ENCODE data around the gene PLA2G2C. TPM values are rescaled to one million over a fixed set of nuclear protein-coding genes. Genes with fewer than 3 reads are reported as not detected.

Gene PLA2G2C
- total RNA-seq, 2 experiments from 2014 or later, result 0.29 to 0.59 TPM

DNA sequence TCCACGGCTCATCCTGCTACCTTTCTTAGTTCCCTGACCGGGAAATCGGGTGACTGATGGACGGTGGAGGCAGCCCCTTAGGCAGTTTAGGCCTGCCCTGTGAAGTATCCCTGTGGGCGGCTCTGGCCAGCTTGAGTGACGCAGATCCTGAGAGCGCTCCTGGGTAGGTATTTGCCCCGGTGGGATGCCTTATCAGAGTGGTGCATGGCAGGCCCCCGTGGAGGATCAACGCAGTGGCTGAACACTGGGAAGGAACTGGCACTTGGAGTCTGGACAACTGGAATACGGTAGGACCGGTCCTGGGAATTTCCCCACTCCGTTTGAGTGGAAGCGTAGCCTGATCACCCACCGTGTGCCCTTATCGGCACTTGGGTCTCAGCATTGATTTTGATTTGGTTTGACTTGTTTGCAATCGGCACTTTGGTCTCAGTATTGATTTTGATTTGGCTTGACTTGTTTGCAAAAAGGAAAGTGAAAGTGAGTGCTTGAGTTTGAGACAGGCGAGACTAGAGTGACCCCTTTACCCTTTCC lies 32.0 kb downstream of the PLA2G2C start:
- POLR2A ChIA-PET, result no interaction called here
- CTCF ChIA-PET, result interaction anchor here (3.2 to 6.0 kb wide), 2 partner anchors 8 to 40 kb away, joined by 19 to 46 read pairs; no protein-coding TSS in a partner anchor
- intact Hi-C loops (cut with micrococcal nuclease), result loop anchor here (5.0 kb wide), 2 partner anchors 52 to 237 kb away; no protein-coding TSS in a partner anchor
- no peak for DNase-seq
- peaks cover 5% of the 10 kb centered on the region for H3K9me3 Mint-ChIP-seq
- no peaks in the 10 kb centered on the region for H3K36me3 Mint-ChIP-seq (ENCODE audit: low read depth)
- peaks cover 1% of the 10 kb centered on the region for H3K27me3 Mint-ChIP-seq
- no peak overlapping the region for H3K4me3 Mint-ChIP-seq
- TF ChIP-seq, protein P1, sequence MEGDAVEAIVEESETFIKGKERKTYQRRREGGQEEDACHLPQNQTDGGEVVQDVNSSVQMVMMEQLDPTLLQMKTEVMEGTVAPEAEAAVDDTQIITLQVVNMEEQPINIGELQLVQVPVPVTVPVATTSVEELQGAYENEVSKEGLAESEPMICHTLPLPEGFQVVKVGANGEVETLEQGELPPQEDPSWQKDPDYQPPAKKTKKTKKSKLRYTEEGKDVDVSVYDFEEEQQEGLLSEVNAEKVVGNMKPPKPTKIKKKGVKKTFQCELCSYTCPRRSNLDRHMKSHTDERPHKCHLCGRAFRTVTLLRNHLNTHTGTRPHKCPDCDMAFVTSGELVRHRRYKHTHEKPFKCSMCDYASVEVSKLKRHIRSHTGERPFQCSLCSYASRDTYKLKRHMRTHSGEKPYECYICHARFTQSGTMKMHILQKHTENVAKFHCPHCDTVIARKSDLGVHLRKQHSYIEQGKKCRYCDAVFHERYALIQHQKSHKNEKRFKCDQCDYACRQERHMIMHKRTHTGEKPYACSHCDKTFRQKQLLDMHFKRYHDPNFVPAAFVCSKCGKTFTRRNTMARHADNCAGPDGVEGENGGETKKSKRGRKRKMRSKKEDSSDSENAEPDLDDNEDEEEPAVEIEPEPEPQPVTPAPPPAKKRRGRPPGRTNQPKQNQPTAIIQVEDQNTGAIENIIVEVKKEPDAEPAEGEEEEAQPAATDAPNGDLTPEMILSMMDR (IDR thresholded peaks at IDR 0.05), result no peak
- H3K4me1 Mint-ChIP-seq (ENCODE audit: low read depth), result peaks cover 10% of the 10 kb centered on the region
- H3K27ac Mint-ChIP-seq, result peak overlapping the region; percentile 22
- no peak for ATAC-seq

DNA sequence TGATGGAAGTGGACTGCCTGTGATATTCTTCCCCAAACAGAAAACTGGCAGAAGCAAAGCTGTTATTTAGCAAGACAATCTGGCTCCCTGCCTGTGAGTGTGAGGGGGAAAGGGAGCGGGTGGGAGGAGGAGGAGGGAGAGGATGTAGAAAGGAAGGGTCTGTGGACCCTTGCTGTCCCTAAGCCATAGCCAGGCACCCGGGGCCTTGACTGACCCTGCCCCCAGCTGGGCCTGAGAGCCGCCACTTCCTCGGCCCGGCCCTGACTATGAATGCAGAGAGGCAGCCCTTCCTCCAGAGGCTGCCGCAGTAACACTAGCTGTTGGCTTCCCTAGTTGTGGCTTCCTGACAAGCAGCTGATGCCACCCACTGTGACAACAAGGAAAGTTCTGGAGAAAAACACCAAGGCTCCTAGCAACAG lies 33.3 kb downstream of the PLA2G2C start:
- Mint-ChIP-seq H3K4me3 (no peak overlapping the region), H3K36me3 (ENCODE audit: low read depth) (no peaks in the 10 kb centered on the region), H3K27ac (no peak overlapping the region), H3K4me1 (ENCODE audit: low read depth) (peaks cover 10% of the 10 kb centered on the region), H3K9me3 (no peaks in the 10 kb centered on the region), H3K27me3 (peaks cover 1% of the 10 kb centered on the region)
- intact Hi-C loops (cut with micrococcal nuclease), result loop anchor here (5.0 kb wide), 2 partner anchors 51 to 236 kb away; no protein-coding TSS in a partner anchor
- ChIA-PET POLR2A (no interaction called here), CTCF (interaction anchor here (0.7 to 6.0 kb wide), 14 partner anchors 9 to 270 kb away, joined by 3 to 86 read pairs (median 8); partner anchors contain the start of gene OTUD3)
- TF ChIP-seq, protein P1 (IDR thresholded peaks at IDR 0.05), result no peak
- no peak for DNase-seq
- ATAC-seq, result no peak

DNA sequence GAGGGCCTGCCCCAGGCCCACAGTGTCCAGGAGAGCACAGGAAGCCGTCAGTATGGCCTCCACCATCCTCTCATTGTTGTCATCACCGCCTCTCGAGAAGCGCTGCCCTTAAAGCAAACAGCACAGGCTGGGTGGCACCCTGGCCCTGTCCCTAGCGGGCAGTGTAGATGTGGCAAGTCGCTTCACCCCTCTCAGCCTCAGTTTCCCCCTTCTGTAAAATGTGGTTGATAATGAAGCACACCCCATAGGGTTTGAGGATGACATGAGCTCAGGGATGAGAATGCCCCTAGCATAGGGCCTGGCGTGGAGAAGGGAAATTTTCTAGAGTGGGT lies 33.8 kb downstream of the PLA2G2C start:
- TF ChIP-seq, protein P1 (IDR thresholded peaks at IDR 0.05), result peak; percentile 34
- CTCF ChIA-PET, result interaction anchor here (0.7 to 6.0 kb wide), 21 partner anchors 9 to 342 kb away, joined by 3 to 86 read pairs (median 6); partner anchors contain the start of gene OTUD3
- Mint-ChIP-seq H3K27ac (no peak overlapping the region), H3K27me3 (peaks cover 1% of the 10 kb centered on the region), H3K9me3 (no peaks in the 10 kb centered on the region), H3K4me3 (peak overlapping the region; percentile 62), H3K36me3 (ENCODE audit: low read depth) (no peaks in the 10 kb centered on the region), H3K4me1 (ENCODE audit: low read depth) (peaks cover 10% of the 10 kb centered on the region)
- POLR2A ChIA-PET, result no interaction called here
- intact Hi-C loops (cut with micrococcal nuclease), result loop anchor here (5.0 kb wide), 2 partner anchors 50 to 235 kb away; no protein-coding TSS in a partner anchor
- DNase-seq (no peak), ATAC-seq (peak; percentile 7)

DNA sequence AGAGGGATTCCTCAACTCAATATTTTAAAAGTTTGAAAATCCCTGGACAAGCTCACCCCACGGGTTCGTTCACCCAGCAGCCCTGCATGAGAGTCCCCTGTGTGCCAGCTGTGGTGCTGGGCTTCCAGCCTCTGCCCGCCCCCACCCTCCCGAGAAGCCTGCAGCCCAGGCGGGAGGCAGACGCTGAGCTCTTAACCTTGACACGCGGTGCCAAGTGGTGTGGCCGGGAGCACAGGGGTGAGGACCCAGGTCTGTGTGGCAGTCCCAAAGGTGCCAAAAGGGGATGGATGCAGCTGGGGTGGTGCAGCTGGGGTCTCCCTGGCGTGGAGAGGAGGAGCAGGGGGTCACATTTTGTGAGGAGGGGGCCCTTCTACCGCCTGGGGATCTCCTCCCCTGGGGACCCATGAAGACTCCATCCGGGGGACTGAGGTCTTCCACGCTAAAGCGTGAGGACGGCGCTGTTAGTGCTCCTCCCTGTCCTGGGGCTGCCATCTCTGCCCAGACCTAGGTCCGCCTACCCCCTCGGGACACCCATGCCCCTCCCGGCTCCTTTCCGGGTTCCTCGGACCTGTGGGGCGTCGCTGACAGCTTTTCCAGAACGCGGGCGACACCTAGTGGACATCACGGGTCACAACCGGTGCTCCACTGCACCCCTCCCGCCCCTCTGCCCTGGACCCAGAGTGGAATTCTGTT lies 34.3 kb downstream of the PLA2G2C start:
- H3K27ac Mint-ChIP-seq, result no peak overlapping the region

More for the DNA sequence above, 34.3 kb downstream of the PLA2G2C start:
- TF ChIP-seq, protein P1 (IDR thresholded peaks at IDR 0.05), result peak; percentile 97
- Mint-ChIP-seq H3K9me3 (no peaks in the 10 kb centered on the region), H3K4me1 (ENCODE audit: low read depth) (peaks cover 10% of the 10 kb centered on the region), H3K4me3 (peak overlapping the region; percentile 62), H3K27me3 (peaks cover 1% of the 10 kb centered on the region), H3K36me3 (ENCODE audit: low read depth) (no peaks in the 10 kb centered on the region)
- ChIA-PET POLR2A (no interaction called here), CTCF (interaction anchor here (0.5 to 6.0 kb wide), 33 partner anchors 8 to 437 kb away, joined by 3 to 86 read pairs (median 5); partner anchors contain the start of gene OTUD3)
- peak; percentile 98 for ATAC-seq
- DNase-seq, result peak; percentile 81
- intact Hi-C loops (cut with micrococcal nuclease), result loop anchor here (5.0 kb wide), 2 partner anchors 50 to 235 kb away; no protein-coding TSS in a partner anchor
